ENCODE data around the gene TAF6L. TPM values are rescaled to one million over a fixed set of nuclear protein-coding genes. Genes with fewer than 3 reads are reported as not detected.

The TAF6L gene
- total RNA-seq, 1 donor, result 16.8 TPM

GRCh38 chr11:62830904-62831519 lies 59.8 kb downstream of the TAF6L start:
- no peak for TF ChIP-seq CTCF (IDR thresholded peaks at IDR 0.05; ENCODE audit: insufficient read depth, low read depth, low read length)
- no peak for DNase-seq (ENCODE audit: low read depth)

GRCh38 chr11:62831520-62832335 lies 60.5 kb downstream of the TAF6L start, which contains the start of gene STX5:
TSS of gene STX5 (minus strand) at chr11:62832051. CDS start at chr11:62831243, 808 bp downstream.
- TF ChIP-seq CTCF (IDR thresholded peaks at IDR 0.05; ENCODE audit: insufficient read depth, low read depth, low read length), result no peak
- peak; percentile 99 for DNase-seq (ENCODE audit: low read depth)
- peak within 1 kb of the TSS; percentile 94 for H3K4me3 ChIP-seq (ENCODE audit: low read depth, low read length)

More at GRCh38 chr11:62830904-62831519, 59.8 kb downstream of the TAF6L start:
- peak overlapping the region; percentile 94 for H3K4me3 ChIP-seq (ENCODE audit: low read depth, low read length)

GRCh38 chr11:62832336-62833234 lies 61.4 kb downstream of the TAF6L start, which contains the start of gene TEX54:
TSS of gene TEX54 (minus strand) at chr11:62832841.
- DNase-seq (ENCODE audit: low read depth), result no peak
- peak within 1 kb of the TSS; percentile 94 for H3K4me3 ChIP-seq (ENCODE audit: low read depth, low read length)
- TF ChIP-seq CTCF (IDR thresholded peaks at IDR 0.05; ENCODE audit: insufficient read depth, low read depth, low read length), result no peak

GRCh38 chr11:62835336-62835735 lies 64.1 kb downstream of the TAF6L start:
- DNase-seq (ENCODE audit: low read depth), result no peak
- H3K4me3 ChIP-seq (ENCODE audit: low read depth, low read length), result no peak overlapping the region
- TF ChIP-seq CTCF (IDR thresholded peaks at IDR 0.05; ENCODE audit: insufficient read depth, low read depth, low read length), result no peak

Small RNAs within 50 kb of the gene (small RNA-seq; reads per million reads assigned to genes)
- gene MIR6514 (0.94 reads per million, percentile 7 among the genes with 10 or more reads in this experiment), gene RNU6-118P (not detected)

Other genes starting within 250 kb of the TAF6L start
- 474 and 514 TPM in 2 replicates for gene AHNAK, start 224.6 kb upstream of the TAF6L start, total RNA-seq
- 876 and 1,014 TPM in 2 replicates for gene EEF1G, start 197.5 kb upstream of the TAF6L start, total RNA-seq
- 4.3 and 5.2 TPM in 2 replicates for gene TUT1, start 179.9 kb upstream of the TAF6L start, total RNA-seq
- 145 and 197 TPM in 2 replicates for gene MTA2, start 169.5 kb upstream of the TAF6L start, total RNA-seq
- 15.5 and 21.6 TPM in 2 replicates for gene EML3, start 158.6 kb upstream of the TAF6L start, total RNA-seq
- gene ROM1, start 158.1 kb upstream of the TAF6L start, total RNA-seq, result 2.9 and 3.0 TPM in 2 replicates
- gene B3GAT3, start 149.4 kb upstream of the TAF6L start, total RNA-seq, result 35.4 and 36.3 TPM in 2 replicates
- 178 and 211 TPM in 2 replicates for gene GANAB, start 124.8 kb upstream of the TAF6L start, total RNA-seq
- 20.7 and 21.6 TPM in 2 replicates for gene INTS5, start 118.1 kb upstream of the TAF6L start, total RNA-seq
- gene C11orf98, start 106.2 kb upstream of the TAF6L start, total RNA-seq, result 23.7 and 27.7 TPM in 2 replicates
- gene CSKMT, start 106.1 kb upstream of the TAF6L start, total RNA-seq, result 4.5 and 7.8 TPM in 2 replicates
- 6.5 and 10.0 TPM in 2 replicates for gene UQCC3, start 99.7 kb upstream of the TAF6L start, total RNA-seq
- gene LBHD1, start 99.1 kb upstream of the TAF6L start, total RNA-seq, result 4.3 and 7.4 TPM in 2 replicates
- gene UBXN1, start 92.3 kb upstream of the TAF6L start, total RNA-seq, result 52.7 and 108 TPM in 2 replicates
- 6.9 and 15.5 TPM in 2 replicates for gene LRRN4CL, start 81.9 kb upstream of the TAF6L start, total RNA-seq
- gene BSCL2, start 64.0 kb upstream of the TAF6L start, total RNA-seq, result 53.5 and 59.3 TPM in 2 replicates
- not detected in 2 replicates for gene GNG3, start 63.7 kb upstream of the TAF6L start, total RNA-seq
- 15.5 and 17.3 TPM in 2 replicates for gene HNRNPUL2, start 43.9 kb upstream of the TAF6L start, total RNA-seq
- gene TTC9C, start 42.9 kb upstream of the TAF6L start, total RNA-seq, result 28.0 and 36.7 TPM in 2 replicates
- gene ZBTB3, start 17.2 kb upstream of the TAF6L start, total RNA-seq, result 12.9 and 13.4 TPM in 2 replicates
- 45.8 and 55.7 TPM in 2 replicates for gene POLR2G, start 9.8 kb upstream of the TAF6L start, total RNA-seq
- 38.0 and 45.8 TPM in 2 replicates for gene TMEM179B, start 16.0 kb downstream of the TAF6L start, total RNA-seq
- gene TMEM223, start 20.6 kb downstream of the TAF6L start, total RNA-seq, result 14.5 and 14.7 TPM in 2 replicates
- 28.3 and 33.2 TPM in 2 replicates for gene NXF1, start 34.0 kb downstream of the TAF6L start, total RNA-seq
- 35.1 and 47.5 TPM in 2 replicates for gene STX5, start 60.7 kb downstream of the TAF6L start, total RNA-seq
- not detected in 2 replicates for gene TEX54, start 61.4 kb downstream of the TAF6L start, total RNA-seq
- gene WDR74, start 68.2 kb downstream of the TAF6L start, total RNA-seq, result 36.1 and 39.7 TPM in 2 replicates
- 117 and 190 TPM in 2 replicates for gene SLC3A2, start 109.5 kb downstream of the TAF6L start, total RNA-seq
- gene CHRM1, start 150.0 kb downstream of the TAF6L start, total RNA-seq, result not detected in 2 replicates
- not detected in 2 replicates for gene SLC22A6, start 213.6 kb downstream of the TAF6L start, total RNA-seq
- gene SLC22A8, start 244.4 kb downstream of the TAF6L start, total RNA-seq, result not detected in 2 replicates